Activated CD8-positive, alpha-beta memory T cell treated with anti-CD3 and anti-CD28 coated beads, Interleukin-2, amount 10 ng/mL, durations not matched to agents 7 days and 5 days (primary cell): ENCODE data around the gene ALLC. TPM values are rescaled to one million over a fixed set of nuclear protein-coding genes. Genes with fewer than 3 reads are reported as not detected.

Experiments
- ATAC-seq: fragments of 150-1000 bp; cut with Tn5 transposase; one replicate; pipeline ENCODE4 v1.10.0; 2021; ENCODE audit warnings: moderate library complexity
- CTCF ChIA-PET: fragments of 350-600 bp; sonication (Branson Sonifier 250); formaldehyde crosslinking; loops from one replicate; lab custom pipeline; 2021; ENCODE audit warnings: antibody characterized with exemption; lab: Charles Lee
- DNase-seq: peaks from one replicate; pipeline ENCODE4 v3.0.0-alpha.2; 2020
- H3K27ac Mint-ChIP-seq: one replicate; pipeline ENCODE4 v1.8.0; 2021; ENCODE audit warnings: mild to moderate bottlenecking, mixed read lengths
- H3K27me3 Mint-ChIP-seq: one replicate; pipeline ENCODE4 v1.8.0; 2021; ENCODE audit warnings: mixed read lengths
- H3K36me3 Mint-ChIP-seq: one replicate; pipeline ENCODE4 v1.8.0; 2021; ENCODE audit warnings: mild to moderate bottlenecking, mixed read lengths
- H3K4me1 Mint-ChIP-seq: one replicate; pipeline ENCODE4 v1.8.0; 2021; ENCODE audit warnings: mixed read lengths
- H3K4me3 Mint-ChIP-seq: one replicate; pipeline ENCODE4 v1.8.0; 2021; ENCODE audit warnings: mild to moderate bottlenecking, moderate library complexity, mixed read lengths
- H3K9me3 Mint-ChIP-seq: one replicate; pipeline ENCODE4 v1.8.0; 2022; ENCODE audit warnings: low read depth, mixed read lengths
- total RNA-seq, 2 experiments: library from RNA; stranded (reverse); gene quantifications; one replicate each; pipeline ENCODE4 v1.2.3, GENCODE V29; 2021

Gene ALLC
- total RNA-seq, 2 experiments from 2014 or later, result not detected

GRCh38 chr2:3648652-3649177, 9.3 kb upstream of the ALLC start:
- Mint-ChIP-seq H3K27me3 (no peaks in the 10 kb centered on the region), H3K27ac (no peak overlapping the region), H3K4me3 (no peak overlapping the region), H3K9me3 (no peaks in the 10 kb centered on the region), H3K36me3 (no peaks in the 10 kb centered on the region), H3K4me1 (peaks cover 16% of the 10 kb centered on the region)
- ATAC-seq (no peak), DNase-seq (no peak)
- CTCF ChIA-PET, result interaction anchor here (0.6 to 1.2 kb wide), 2 partner anchors 186 to 265 kb away, joined by 3 to 4 read pairs; no protein-coding TSS in a partner anchor

- Mint-ChIP-seq H3K27ac (no peak overlapping the region), H3K36me3 (no peaks in the 10 kb centered on the region), H3K4me1 (peaks cover 16% of the 10 kb centered on the region), H3K27me3 (no peaks in the 10 kb centered on the region), H3K4me3 (no peak overlapping the region), H3K9me3 (no peaks in the 10 kb centered on the region)
- ATAC-seq (no peak), DNase-seq (no peak)
- CTCF ChIA-PET, result interaction anchor here (0.6 to 4.4 kb wide), 2 partner anchors 226 to 266 kb away, joined by 3 to 33 read pairs; no protein-coding TSS in a partner anchor
Observed at GRCh38 chr2:3649581-3649980, 8.4 kb upstream of the ALLC start.

DNA sequence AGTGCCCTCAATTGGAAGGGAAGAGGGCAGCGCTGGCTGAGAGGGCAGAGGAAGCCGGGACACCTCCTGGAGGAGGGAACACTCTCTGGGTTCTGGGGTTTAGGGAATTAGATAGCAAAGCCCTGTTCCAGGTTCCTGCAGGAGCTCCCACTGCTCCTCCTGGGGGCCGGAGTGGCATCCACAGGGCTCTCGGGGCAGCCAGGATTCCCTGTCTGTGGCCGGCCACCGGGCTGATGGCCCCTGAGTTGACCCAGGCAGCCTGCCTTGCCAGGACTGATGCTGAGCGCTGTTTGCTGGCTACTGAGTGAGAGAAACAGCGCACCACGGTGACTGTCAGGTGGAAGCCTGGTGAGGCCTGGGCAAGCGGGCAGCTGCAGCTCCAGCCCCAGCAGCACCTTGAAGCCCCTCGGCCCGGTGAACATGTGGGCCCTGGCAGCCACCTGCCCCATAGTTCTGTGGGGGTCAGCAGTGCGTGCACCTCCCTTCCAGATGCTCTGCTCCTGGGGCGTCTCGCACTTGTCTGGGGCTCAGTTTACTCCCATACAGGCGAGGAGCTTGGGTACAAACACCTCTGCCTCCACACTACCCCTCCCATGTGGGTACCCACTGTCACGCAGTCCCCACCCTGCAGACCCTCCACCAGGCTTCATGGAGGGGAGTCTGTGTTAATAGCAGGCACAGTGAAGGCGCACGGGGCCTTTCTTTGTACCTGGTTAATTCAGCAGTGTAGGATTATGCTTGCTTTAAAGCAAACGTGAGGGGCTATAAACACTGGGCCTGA, 7.7 kb upstream of the ALLC start:
- no peak overlapping the region for H3K4me3 Mint-ChIP-seq
- H3K27me3 Mint-ChIP-seq, result no peaks in the 10 kb centered on the region
- CTCF ChIA-PET, result interaction anchor here (0.6 to 4.4 kb wide), 6 partner anchors 54 to 971 kb away, joined by 3 to 33 read pairs (median 3); no protein-coding TSS in a partner anchor
- no peaks in the 10 kb centered on the region for H3K36me3 Mint-ChIP-seq
- H3K27ac Mint-ChIP-seq, result no peak overlapping the region
- H3K9me3 Mint-ChIP-seq, result no peaks in the 10 kb centered on the region
- peaks cover 16% of the 10 kb centered on the region for H3K4me1 Mint-ChIP-seq
- ATAC-seq (no peak), DNase-seq (no peak)

DNA sequence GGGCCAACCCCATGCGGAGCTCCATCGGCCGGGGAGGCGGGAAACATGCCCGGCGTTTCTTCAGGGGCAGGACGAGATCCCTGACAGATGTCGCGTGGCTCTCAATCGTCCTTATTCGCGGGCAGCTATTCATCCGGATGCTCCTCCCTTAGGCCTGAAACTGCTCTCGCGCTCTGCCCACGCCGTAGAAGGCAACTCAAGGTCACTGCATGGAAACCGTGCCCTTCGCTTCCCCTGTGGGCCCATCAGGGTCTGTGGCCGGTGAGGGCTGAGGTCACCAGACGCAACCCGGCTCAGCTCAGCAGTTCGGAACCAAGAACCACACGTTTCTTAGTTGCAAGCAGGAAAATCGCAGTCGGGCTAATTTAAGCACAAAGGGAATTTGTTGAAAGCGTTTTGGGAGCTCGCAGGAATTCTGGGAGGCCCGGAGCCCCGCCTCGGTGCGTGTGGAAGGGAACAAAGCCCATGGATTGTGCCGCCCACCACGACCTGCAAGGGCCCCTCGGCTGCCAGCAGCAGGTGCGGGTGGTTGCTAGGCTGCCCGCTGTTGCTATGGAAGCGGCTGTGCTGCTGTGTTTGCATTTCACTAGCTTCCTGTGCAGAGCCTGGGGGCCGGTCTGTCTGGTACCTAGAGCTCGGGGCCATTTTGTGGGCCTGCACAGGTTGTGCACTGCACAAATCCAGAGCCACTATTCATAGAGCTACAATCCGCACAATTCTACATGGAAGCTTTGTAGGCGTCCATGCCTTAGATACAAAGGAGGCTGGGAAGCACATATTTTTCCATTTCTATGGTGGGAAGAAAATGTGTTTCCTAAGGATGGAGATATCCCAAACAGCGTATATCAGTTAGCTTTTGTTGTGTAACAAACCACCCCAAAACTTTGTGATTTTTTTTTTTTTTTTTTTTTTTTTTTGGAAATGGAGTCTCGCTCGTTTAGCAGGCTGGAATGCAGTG, 6.0 kb upstream of the ALLC start:
- Mint-ChIP-seq H3K36me3 (no peaks in the 10 kb centered on the region), H3K27me3 (no peaks in the 10 kb centered on the region), H3K4me3 (peak overlapping the region; percentile 75), H3K4me1 (peaks cover 16% of the 10 kb centered on the region), H3K9me3 (no peaks in the 10 kb centered on the region), H3K27ac (peak overlapping the region; percentile 89)
- peak; percentile 90 for DNase-seq
- CTCF ChIA-PET, result interaction anchor here (0.6 to 4.4 kb wide), 18 partner anchors 9 to 296 kb away, joined by 3 to 33 read pairs (median 4); partner anchors contain the start of genes RNASEH1, RPS7 and TRAPPC12
- peak; percentile 80 for ATAC-seq

DNA sequence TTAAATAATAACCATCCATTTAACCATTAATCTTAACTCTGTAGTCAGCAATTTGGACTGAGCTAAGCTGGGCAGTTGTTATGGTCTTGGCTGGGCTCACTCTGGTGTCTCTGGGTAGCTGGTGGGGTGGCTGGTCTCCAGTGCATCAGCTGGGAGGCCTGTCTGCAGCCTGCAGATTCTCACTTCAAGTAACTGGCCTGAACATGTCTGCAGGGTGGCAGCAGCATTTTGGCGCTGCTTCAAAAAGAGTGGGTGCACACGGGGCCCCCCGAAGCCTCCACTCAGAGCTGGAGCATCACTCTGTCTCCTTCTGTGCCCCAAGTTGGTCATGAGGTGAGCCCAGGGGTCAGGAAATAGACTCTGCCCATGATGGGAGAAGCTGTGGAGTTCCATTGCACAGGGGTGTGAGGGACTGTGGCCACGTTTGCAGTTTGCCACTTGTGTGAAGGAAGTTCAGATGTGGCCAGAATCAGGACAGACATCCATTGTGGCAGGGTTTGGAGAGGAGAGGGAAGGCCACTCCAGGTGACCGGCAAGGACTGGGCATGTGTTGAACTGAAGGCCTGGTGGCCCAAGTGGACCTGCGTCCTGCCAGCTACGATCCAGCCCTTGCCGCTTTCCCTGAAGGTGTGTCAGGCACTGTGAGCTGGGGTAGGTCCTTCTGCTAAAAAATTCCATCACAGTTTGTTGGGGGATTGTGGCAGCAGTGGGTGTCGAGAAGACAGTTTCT, 4.9 kb upstream of the ALLC start:
- no peak for DNase-seq
- Mint-ChIP-seq H3K9me3 (no peaks in the 10 kb centered on the region), H3K27me3 (no peaks in the 10 kb centered on the region), H3K4me1 (peaks cover 16% of the 10 kb centered on the region), H3K36me3 (no peaks in the 10 kb centered on the region), H3K4me3 (no peak overlapping the region), H3K27ac (no peak overlapping the region)
- CTCF ChIA-PET, result interaction anchor here (1.5 to 4.4 kb wide), 4 partner anchors 8 to 230 kb away, joined by 6 to 33 read pairs (median 7); partner anchors contain the start of gene RNASEH1
- ATAC-seq, result no peak

GRCh38 chr2:3654011-3654410, 4.0 kb upstream of the ALLC start:
- DNase-seq, result no peak
- H3K9me3 Mint-ChIP-seq, result no peaks in the 10 kb centered on the region
- H3K4me3 Mint-ChIP-seq, result no peak overlapping the region
- no peaks in the 10 kb centered on the region for H3K27me3 Mint-ChIP-seq
- CTCF ChIA-PET, result no interaction called here
- H3K4me1 Mint-ChIP-seq, result peaks cover 16% of the 10 kb centered on the region
- H3K27ac Mint-ChIP-seq, result no peak overlapping the region
- ATAC-seq, result no peak
- H3K36me3 Mint-ChIP-seq, result no peaks in the 10 kb centered on the region

GRCh38 chr2:3654531-3655225, 3.3 kb upstream of the ALLC start:
- no peaks in the 10 kb centered on the region for H3K36me3 Mint-ChIP-seq
- DNase-seq, result no peak
- H3K9me3 Mint-ChIP-seq, result no peaks in the 10 kb centered on the region
- ATAC-seq, result no peak
- no peak overlapping the region for H3K27ac Mint-ChIP-seq
- no peak overlapping the region for H3K4me3 Mint-ChIP-seq
- CTCF ChIA-PET, result no interaction called here
- H3K27me3 Mint-ChIP-seq, result no peaks in the 10 kb centered on the region
- peaks cover 22% of the 10 kb centered on the region for H3K4me1 Mint-ChIP-seq

DNA sequence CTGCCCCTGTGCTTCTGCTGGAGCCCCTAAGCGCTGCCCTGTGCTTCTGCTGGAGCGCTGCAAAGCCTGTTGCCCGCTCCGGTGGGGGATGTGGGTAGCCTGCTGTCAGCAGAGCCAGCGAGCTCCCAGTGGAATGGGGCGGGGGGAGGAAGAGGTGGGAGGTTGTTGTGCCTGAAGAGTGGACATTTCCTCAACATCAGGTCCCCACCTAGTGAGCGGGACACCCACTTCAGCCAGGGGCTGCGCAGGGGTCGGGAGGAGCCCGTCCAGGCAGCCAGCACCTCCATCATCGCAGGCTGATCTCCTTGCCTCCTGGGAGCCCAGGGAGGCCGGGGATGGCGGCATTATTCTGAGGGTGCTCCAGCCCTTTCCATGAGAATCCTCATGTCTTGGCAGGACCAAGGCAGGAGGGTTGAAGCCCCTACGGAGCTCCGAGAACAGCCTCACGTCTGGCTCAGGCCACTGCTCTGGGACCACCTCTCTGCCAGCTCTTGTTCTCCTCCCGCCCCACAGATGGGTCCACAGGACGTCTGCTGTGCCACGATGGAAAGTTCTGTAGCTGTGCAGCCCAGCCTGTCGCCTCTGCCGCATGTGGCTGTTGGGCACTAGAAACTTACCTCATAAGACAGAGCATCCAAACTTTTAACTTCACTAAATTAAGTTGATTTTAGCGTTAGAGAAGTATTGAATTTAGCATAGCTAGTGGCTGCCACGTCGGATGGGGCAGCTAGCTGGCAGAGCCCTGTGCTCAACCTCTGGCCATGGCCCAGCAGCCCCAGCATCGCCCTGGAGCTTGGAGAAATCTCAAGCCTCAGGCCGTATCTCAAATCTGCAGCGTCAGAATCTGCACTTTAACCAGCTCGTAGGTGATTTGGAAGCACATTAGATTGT, 1.9 kb upstream of the ALLC start:
- no peaks in the 10 kb centered on the region for H3K9me3 Mint-ChIP-seq
- no peaks in the 10 kb centered on the region for H3K27me3 Mint-ChIP-seq
- no peaks in the 10 kb centered on the region for H3K36me3 Mint-ChIP-seq
- H3K4me1 Mint-ChIP-seq, result peaks cover 28% of the 10 kb centered on the region
- CTCF ChIA-PET, result interaction anchor here (1.1 kb wide), 1 partner anchor 232 kb away, joined by 3 read pairs; no protein-coding TSS in a partner anchor
- ATAC-seq (no peak), DNase-seq (no peak)
- H3K27ac Mint-ChIP-seq, result no peak overlapping the region
- no peak overlapping the region for H3K4me3 Mint-ChIP-seq

- H3K36me3 Mint-ChIP-seq, result no peaks in the 10 kb centered on the region
- DNase-seq (no peak), ATAC-seq (no peak)
- peaks cover 21% of the 10 kb centered on the region for H3K4me1 Mint-ChIP-seq
- H3K9me3 Mint-ChIP-seq, result no peaks in the 10 kb centered on the region
- CTCF ChIA-PET, result no interaction called here
- no peak overlapping the region for H3K27ac Mint-ChIP-seq
- H3K4me3 Mint-ChIP-seq, result no peak overlapping the region
- no peaks in the 10 kb centered on the region for H3K27me3 Mint-ChIP-seq
Observed at GRCh38 chr2:3656762-3657721, 958 bp upstream of the ALLC start.

DNA sequence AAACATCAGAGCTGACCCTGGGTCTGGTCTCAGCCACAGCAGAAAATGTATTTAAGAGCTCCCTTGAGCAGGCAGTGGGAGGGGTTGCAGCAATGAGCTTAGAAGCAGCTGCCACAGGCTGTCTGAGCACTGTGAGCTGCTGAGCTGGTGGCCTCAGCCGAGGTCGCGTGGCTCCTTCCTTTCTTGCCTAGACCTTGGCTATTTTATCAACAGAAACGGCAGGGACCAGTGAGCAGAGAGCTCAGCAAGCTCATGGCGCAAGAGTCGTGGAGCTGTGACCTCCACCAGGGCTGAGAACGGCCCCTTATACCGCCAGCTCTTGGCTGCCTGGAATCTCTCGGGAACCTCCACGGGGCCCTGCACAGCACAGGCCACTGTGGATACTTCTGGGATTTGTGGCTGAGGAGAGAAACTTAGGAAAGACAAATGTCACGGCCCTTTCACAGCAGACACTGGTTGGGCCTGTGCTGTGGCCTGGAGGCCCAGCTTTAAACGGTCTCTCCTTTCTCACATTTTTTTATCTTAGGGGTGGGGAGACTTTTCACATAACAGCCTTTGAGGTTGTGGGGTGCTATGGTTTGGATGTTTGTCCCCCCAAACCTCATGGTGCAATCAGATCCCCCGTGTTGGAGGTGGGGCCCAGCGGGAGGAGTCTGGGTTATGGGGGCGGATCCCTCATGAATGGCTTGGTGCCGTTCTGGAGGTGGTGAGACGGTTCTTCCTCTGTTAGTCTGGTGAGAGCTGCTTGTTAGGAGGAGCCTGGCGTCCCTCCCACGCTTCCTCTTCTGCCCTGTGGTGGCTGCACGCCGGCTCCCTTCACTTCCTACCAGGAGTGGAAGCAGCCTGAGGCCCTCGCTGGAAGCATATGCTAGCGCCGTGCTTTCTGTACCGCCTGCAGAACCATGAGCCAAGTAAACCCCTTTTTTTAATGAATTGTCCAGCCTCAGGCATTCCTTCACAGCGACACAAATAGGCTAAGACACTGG, 1.7 kb downstream of the ALLC start:
- no peaks in the 10 kb centered on the region for H3K9me3 Mint-ChIP-seq
- peaks cover 17% of the 10 kb centered on the region for H3K4me1 Mint-ChIP-seq
- H3K36me3 Mint-ChIP-seq, result no peaks in the 10 kb centered on the region
- no peak overlapping the region for H3K4me3 Mint-ChIP-seq
- CTCF ChIA-PET, result no interaction called here
- ATAC-seq (no peak), DNase-seq (no peak)
- no peaks in the 10 kb centered on the region for H3K27me3 Mint-ChIP-seq
- H3K27ac Mint-ChIP-seq, result peak overlapping the region; percentile 42
